Rectal smooth muscle tissue (tissue), 1 donor: ENCODE data around the gene TSPAN33.

Experiments
- H3K27ac ChIP-seq: one replicate; pipeline ENCODE4 v1.7.0; 2013; ENCODE audit warnings: low read depth, low read length, inconsistent platforms
- H3K27me3 ChIP-seq: one replicate; pipeline ENCODE4 v1.7.0; 2013; ENCODE audit warnings: low read length; ENCODE audit not compliant: control insufficient read depth, insufficient read depth
- H3K36me3 ChIP-seq: one replicate; pipeline ENCODE4 v1.7.0; 2013; ENCODE audit warnings: low read length; ENCODE audit not compliant: control insufficient read depth, insufficient read depth
- H3K4me1 ChIP-seq: one replicate; pipeline ENCODE4 v1.7.0; 2013; ENCODE audit warnings: low read length; ENCODE audit not compliant: control insufficient read depth, insufficient read depth
- H3K4me3 ChIP-seq: one replicate; pipeline ENCODE4 v1.7.0; 2013; ENCODE audit warnings: low read length
- H3K9ac ChIP-seq: one replicate; pipeline ENCODE4 v1.7.0; 2013; ENCODE audit warnings: low read length

The TSPAN33 gene

GRCh38 chr7:129144095-129144833 lies at the start of gene TSPAN33:
Gene TSPAN33, plus strand, starts transcription at chr7:129144707. Its CDS starts 274 bp downstream, at chr7:129144981.
- Histone ChIP-seq H3K27ac (no peak within 1 kb of the TSS), H3K36me3 (no peaks in the 10 kb centered on the region), H3K4me3 (peak within 1 kb of the TSS; percentile 70), H3K27me3 (no peaks in the 10 kb centered on the region), H3K9ac (no peak within 1 kb of the TSS), H3K4me1 (peaks cover 3% of the 10 kb centered on the region)

GRCh38 chr7:129095258-129095657 lies 49.2 kb upstream of the TSPAN33 start:
- no peak overlapping the region for H3K9ac ChIP-seq
- H3K27me3 ChIP-seq = no peaks in the 10 kb centered on the region
- no peak overlapping the region for H3K27ac ChIP-seq
- H3K36me3 ChIP-seq = no peaks in the 10 kb centered on the region
- no peak overlapping the region for H3K4me3 ChIP-seq
- H3K4me1 ChIP-seq = no peaks in the 10 kb centered on the region

- Histone ChIP-seq H3K36me3 (no peaks in the 10 kb centered on the region), H3K4me1 (no peaks in the 10 kb centered on the region), H3K9ac (no peak overlapping the region), H3K27me3 (no peaks in the 10 kb centered on the region), H3K4me3 (no peak overlapping the region), H3K27ac (no peak overlapping the region)
Measured at GRCh38 chr7:129098409-129099084, 46.0 kb upstream of the TSPAN33 start.

- H3K4me1 ChIP-seq = no peaks in the 10 kb centered on the region
- no peak overlapping the region for H3K4me3 ChIP-seq
- no peaks in the 10 kb centered on the region for H3K36me3 ChIP-seq
- H3K9ac ChIP-seq = no peak overlapping the region
- H3K27me3 ChIP-seq = no peaks in the 10 kb centered on the region
- H3K27ac ChIP-seq = no peak overlapping the region
Measured at GRCh38 chr7:129100827-129101166, 43.7 kb upstream of the TSPAN33 start.

- Histone ChIP-seq H3K4me3 (no peak overlapping the region), H3K27me3 (no peaks in the 10 kb centered on the region), H3K4me1 (no peaks in the 10 kb centered on the region), H3K9ac (no peak overlapping the region), H3K36me3 (no peaks in the 10 kb centered on the region), H3K27ac (no peak overlapping the region)
Measured at GRCh38 chr7:129101746-129102145, 42.8 kb upstream of the TSPAN33 start.

GRCh38 chr7:129103561-129104324 lies 40.8 kb upstream of the TSPAN33 start:
- no peak overlapping the region for H3K4me3 ChIP-seq
- H3K36me3 ChIP-seq = no peaks in the 10 kb centered on the region
- no peaks in the 10 kb centered on the region for H3K27me3 ChIP-seq
- no peak overlapping the region for H3K27ac ChIP-seq
- no peak overlapping the region for H3K9ac ChIP-seq
- no peaks in the 10 kb centered on the region for H3K4me1 ChIP-seq

GRCh38 chr7:129108581-129108980 lies 35.9 kb upstream of the TSPAN33 start:
- no peaks in the 10 kb centered on the region for H3K36me3 ChIP-seq
- no peak overlapping the region for H3K4me3 ChIP-seq

GRCh38 chr7:129110258-129110981 lies 34.1 kb upstream of the TSPAN33 start:
- H3K27ac ChIP-seq = no peak overlapping the region
- H3K27me3 ChIP-seq = no peaks in the 10 kb centered on the region
- H3K4me3 ChIP-seq = no peak overlapping the region
- no peaks in the 10 kb centered on the region for H3K36me3 ChIP-seq
- no peak overlapping the region for H3K9ac ChIP-seq
- no peaks in the 10 kb centered on the region for H3K4me1 ChIP-seq

More at GRCh38 chr7:129108581-129108980, 35.9 kb upstream of the TSPAN33 start:
- Histone ChIP-seq H3K4me1 (no peaks in the 10 kb centered on the region), H3K27me3 (no peaks in the 10 kb centered on the region), H3K9ac (no peak overlapping the region), H3K27ac (no peak overlapping the region)

GRCh38 chr7:129110982-129111376 lies 33.5 kb upstream of the TSPAN33 start:
- no peaks in the 10 kb centered on the region for H3K4me1 ChIP-seq
- no peaks in the 10 kb centered on the region for H3K27me3 ChIP-seq
- no peak overlapping the region for H3K9ac ChIP-seq
- no peak overlapping the region for H3K4me3 ChIP-seq
- H3K36me3 ChIP-seq = no peaks in the 10 kb centered on the region
- H3K27ac ChIP-seq = no peak overlapping the region

GRCh38 chr7:129115676-129116075 lies 28.8 kb upstream of the TSPAN33 start:
- H3K36me3 ChIP-seq = no peaks in the 10 kb centered on the region
- H3K27ac ChIP-seq = no peak overlapping the region
- no peak overlapping the region for H3K4me3 ChIP-seq
- no peak overlapping the region for H3K9ac ChIP-seq
- no peaks in the 10 kb centered on the region for H3K27me3 ChIP-seq
- H3K4me1 ChIP-seq = no peaks in the 10 kb centered on the region

- no peak overlapping the region for H3K4me3 ChIP-seq
- H3K27me3 ChIP-seq = no peaks in the 10 kb centered on the region
- no peaks in the 10 kb centered on the region for H3K36me3 ChIP-seq
- no peak overlapping the region for H3K9ac ChIP-seq
- H3K27ac ChIP-seq = no peak overlapping the region
- no peaks in the 10 kb centered on the region for H3K4me1 ChIP-seq
Measured at GRCh38 chr7:129118182-129118581, 26.3 kb upstream of the TSPAN33 start.

GRCh38 chr7:129118976-129119375 lies 25.5 kb upstream of the TSPAN33 start:
- H3K36me3 ChIP-seq = no peaks in the 10 kb centered on the region
- no peaks in the 10 kb centered on the region for H3K4me1 ChIP-seq
- no peak overlapping the region for H3K4me3 ChIP-seq
- H3K27me3 ChIP-seq = no peaks in the 10 kb centered on the region
- H3K27ac ChIP-seq = no peak overlapping the region
- no peak overlapping the region for H3K9ac ChIP-seq
